ENCODE measurements around the gene HSPB7.
"Not testable (repeated sequence)": the region's sequence is repeated elsewhere in the genome, so short reads cannot be mapped to it uniquely, and the experiment has no call there.

HSPB7 gene

DNA sequence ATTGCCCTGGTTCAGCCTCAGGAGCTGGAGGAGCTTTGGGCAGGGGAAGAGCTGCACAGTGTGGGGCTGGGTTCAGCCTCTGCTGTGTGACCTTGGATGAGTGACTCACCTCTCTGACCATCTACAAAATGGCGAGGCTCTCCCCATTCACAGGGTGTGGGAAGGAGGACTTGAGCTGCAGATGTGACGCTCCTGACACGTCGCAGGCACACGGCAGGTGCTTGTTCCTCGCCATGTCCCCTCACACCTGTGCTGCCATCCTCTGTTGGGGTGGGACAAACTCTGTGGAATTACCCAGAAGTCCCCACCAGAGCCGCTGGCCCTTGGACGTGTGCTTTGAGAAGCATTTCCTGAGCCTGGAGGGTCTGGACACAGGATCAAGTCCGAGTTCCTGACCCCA is 3.0 kb upstream of the HSPB7 start:
- not testable (repeated sequence) for DNase-seq

- DNase-seq: no peak
Observed at GRCh38 chr1:16020325-16020724, 2.5 kb upstream of the HSPB7 start.

DNA sequence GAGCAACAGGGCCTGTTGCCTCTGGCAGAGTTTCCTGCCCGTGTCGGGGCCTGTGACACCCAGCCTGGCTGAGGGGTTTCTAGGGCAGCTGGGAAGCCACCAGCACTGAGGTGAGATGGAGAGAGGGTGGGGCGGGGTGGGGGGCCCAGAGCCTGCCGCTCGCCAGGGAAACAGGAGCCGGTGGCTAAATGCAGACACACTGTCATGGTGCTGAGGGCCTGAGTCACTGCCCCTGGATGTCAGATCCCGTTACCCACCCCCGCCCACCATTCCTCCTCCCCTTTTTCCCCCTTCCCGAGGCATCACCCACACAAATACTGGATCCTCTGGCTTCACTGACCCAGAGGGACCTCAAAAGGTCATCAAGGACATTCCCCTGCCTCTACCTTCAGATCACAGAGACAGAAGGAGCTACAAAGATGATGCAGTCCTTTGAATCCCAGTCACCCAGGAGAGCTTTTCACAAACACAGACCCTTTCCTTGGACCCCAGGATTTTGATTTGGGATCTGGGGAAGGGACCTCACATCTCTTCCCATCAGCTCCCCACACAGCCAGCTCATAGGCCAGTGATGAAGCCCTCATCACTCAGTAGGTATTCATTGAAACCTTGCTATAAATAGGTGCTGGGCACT is 1.9 kb upstream of the HSPB7 start:
- no peak for DNase-seq

- DNase-seq: no peak
Observed at GRCh38 chr1:16018749-16019643, 1.2 kb upstream of the HSPB7 start.

DNA sequence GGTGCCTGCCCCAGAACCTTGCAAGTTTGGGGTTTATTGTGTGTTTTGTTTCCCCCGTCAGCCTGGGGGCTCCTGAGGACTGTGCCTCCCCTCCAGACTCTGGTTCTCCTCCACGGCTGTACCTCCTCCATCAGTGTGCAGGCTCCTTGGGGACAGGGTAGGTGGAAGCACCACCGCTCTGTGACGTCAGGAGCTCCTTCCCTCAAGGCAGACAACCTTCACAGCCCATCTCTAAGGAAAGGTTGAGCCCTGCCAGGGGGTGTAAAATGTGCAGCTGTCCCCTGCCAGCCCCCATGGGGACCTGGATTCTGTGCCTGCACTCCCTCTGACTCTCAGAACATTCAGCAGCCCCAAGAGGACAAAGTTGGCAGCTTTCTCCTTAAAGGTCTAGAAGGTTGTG is 465 bp upstream of the HSPB7 start:
- no peak for DNase-seq

GRCh38 chr1:16017076-16017460 is 775 bp downstream of the HSPB7 start:
- DNase-seq: no peak

GRCh38 chr1:16015960-16016901 is 1.6 kb downstream of the HSPB7 start:
- no peak for DNase-seq

DNA sequence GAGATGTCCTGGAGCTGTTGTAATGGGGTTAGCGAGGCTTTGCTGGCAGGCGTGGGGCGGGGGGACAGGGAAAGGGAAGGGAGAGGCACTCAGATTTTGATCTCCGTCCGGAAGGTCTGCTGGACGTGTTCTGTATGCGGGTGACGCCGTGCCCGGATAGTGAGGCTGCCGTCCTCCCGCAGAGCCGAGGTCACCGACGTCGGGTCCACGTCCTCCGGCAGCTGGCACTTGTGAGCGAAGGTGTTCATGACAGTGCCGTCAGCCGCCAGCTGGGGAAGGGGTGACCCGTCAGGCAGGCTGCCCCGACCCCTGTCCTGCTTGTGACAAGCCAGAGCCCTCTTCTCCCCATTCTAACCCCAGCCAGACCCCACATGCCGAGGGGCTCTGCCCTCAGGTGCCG is 2.4 kb downstream of the HSPB7 start:
- DNase-seq: no peak

DNA sequence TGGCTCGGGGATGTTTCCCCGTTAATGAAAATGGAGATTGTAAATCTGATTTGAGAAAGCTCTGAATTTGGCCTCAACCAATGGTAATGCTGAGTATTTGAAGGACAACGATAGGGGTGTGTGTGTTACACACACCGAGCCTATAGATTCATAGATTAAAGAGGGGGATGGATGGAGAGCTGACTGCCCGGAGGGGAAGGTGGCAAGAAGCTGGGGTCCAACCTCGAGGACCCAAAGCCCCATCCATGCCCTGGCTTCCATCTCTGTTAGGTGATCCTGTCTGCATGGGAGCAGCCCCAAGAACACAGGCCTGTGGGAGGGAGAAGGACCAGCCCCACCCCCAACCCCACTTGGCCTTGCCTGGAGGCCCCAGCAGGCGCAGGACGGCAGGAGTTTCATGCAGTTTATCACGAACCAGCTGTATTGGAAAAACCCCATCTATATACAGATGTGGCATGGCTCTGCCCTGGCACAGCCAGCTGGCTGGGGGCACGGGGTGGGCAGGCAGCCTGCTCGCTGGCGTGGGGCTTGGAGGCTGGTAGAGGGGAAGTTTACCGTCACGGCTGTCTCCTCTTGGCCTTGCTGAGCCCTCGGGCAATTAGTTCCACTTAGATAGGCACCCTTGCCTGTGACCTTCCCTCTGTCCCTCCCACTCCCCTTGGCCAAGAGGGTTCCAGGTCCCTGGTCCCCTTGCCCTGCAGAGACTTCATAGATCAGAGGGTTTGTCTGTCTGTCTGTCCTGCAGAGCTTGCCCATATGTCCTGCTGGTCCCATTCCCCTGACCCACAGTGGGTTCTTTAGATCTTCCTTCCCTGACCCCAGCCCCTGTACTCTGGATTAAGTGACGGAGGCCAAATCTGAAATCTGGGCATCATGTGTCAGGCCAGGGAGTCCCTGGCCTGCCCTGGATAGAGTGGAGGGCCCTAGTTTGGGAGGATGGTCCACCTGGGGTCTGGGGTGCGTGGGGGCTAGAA is 3.0 kb downstream of the HSPB7 start:
- DNase-seq: no peak

- DNase-seq: no peak
Observed at GRCh38 chr1:16013908-16014258, 4.0 kb downstream of the HSPB7 start.

GRCh38 chr1:16013220-16013907 is 4.5 kb downstream of the HSPB7 start:
- DNase-seq: peak; percentile 66

- DNase-seq: peak; percentile 57
Observed at GRCh38 chr1:16012590-16013219, 5.1 kb downstream of the HSPB7 start.

DNA sequence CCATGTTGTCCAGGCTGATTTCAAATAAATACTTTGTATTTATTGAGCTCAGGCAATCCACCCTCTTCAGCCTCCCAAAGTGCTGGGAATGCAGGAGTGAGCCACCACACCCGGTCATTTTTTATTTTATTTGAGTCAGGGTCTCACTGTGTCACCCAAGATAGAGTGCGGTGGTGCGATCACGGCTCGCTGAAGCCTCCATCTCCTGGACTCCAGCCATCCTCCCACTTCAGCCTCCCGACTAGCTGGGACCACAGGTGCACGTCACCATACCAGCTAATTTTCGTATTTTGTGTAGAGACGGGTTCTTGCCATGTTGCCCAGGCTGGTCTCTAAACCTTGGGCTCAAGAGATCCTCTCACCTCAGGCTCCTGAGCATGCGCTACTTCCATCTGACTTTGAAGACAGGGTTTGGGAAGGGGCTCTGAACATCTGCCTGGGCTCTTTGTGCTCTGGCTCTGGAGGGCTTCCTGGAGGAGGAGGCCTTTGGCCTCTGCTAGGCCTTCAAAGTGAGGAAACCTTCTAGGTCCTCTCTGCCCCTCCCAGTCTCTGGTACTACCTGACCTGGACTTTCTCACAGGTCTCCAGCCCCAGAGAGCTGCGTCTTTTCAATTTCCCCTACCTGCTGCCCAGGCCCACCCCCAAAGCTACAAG is 5.8 kb downstream of the HSPB7 start:
- no peak for DNase-seq

GRCh38 chr1:16010837-16011236 is 7.0 kb downstream of the HSPB7 start:
- DNase-seq: no peak

DNA sequence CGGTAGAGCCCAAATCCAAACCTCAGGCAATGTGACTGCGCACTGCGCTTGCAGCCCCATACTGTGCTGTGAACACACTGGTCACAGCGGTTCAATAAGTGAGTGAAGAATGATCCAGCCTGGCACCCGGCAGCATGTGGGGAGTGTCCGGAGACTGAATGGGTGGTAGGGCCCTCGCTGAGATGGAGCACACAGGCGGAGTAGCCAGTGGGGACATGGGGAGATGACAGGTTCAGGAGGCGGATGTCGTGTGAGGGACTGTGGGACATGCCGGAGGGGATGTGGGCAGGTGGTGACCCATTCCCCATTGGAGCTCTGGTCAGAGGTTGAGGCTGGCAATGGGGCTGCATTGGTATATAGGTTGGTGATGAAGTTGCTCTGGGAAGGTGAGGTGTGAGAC is 8.2 kb downstream of the HSPB7 start:
- DNase-seq: no peak

DNA sequence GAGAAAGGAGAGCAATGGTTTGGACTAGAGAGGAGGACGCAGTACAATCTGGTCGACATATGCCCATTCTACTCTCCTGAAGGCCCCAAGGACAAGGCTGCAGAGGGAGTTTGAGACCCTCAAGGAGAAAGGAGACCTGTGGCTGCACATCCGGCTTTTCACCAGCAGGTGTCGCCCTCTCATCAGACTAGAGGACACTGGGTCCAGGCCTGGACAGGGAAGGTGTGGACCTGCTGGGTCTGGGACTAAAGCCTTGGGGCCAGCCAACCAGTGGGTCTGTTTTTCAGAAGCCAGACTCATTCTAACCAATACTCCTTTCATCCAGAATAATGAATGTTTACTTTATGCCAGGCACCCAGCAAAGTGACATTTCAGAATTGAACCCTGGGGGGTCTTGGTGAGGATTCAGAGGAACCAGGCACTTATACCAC is 8.8 kb downstream of the HSPB7 start:
- peak; percentile 91 for DNase-seq

GRCh38 chr1:16007671-16008341 is 10.0 kb downstream of the HSPB7 start:
- no peak for DNase-seq

DNA sequence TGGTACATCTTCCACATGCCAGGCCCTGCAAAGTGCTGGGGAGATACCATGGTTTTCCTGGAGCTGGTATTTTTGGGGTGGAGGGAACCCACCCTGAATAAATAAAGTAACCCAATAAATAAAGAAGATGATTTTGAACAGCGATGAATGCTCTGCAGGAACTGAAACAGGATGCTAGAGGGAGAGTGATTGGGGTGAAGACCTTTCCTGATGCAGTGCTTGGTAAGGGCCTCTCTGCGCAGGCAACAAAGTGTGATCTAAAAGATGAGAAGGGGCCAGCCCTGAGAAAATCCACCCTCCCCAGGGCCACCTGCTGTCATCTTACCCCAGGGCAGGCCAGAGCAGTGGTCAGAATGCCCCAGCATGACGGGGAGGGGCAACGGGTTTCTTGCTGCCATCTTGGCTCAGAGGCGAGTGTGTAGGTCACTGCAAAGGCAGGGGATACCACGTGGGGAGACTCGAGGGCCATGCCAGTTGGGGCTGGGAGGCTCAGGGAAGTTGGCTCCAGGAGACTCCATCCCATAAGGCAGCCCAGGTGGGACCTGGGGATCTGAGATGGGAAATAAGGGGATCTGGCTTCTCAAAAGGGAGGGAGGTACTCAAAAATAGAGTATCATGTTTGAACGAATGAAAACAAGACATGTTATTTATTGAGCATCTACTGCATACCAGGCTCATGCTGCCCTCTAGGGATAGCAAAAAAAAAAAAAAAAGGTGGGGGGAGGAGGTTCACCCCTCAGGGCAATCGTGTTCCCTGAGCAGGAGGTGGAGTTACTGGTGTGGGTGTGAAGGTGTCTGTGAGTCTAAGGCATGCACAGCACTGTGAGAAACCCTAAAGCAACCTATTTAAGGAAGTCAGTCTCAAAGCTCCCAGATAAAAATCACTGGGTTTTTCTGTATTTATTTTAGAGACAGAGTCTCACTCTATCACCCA is 11.0 kb downstream of the HSPB7 start:
- DNase-seq: no peak

- no peak for DNase-seq
Observed at GRCh38 chr1:16006010-16006409, 11.8 kb downstream of the HSPB7 start.

Data from stimulated activated CD8-positive, alpha-beta memory T cell treated with anti-CD3 and anti-CD28 coated beads, Interleukin-4, amount 100 ng/mL, for 48 hours (primary cell).